GM18517 (cell line): ENCODE measurements around the gene ATG16L1.

Experiments
- ATAC-seq: cut with Tn5 transposase; IDR thresholded peaks from one replicate; pipeline ENCODE4 v1.9.1; 2021; ENCODE audit warnings: mild to moderate bottlenecking, moderate library complexity; ENCODE audit not compliant: unreplicated experiment

The ATG16L1 gene

GRCh38 chr2:233226511-233227031 lies 24.9 kb upstream of the ATG16L1 start:
- no peak for ATAC-seq

GRCh38 chr2:233227346-233227978 lies 24.0 kb upstream of the ATG16L1 start:
- ATAC-seq, result no peak

- ATAC-seq, result no peak
Measured at GRCh38 chr2:233228376-233228775, 23.1 kb upstream of the ATG16L1 start.

- ATAC-seq, result no peak
Measured at GRCh38 chr2:233233618-233234230, 17.7 kb upstream of the ATG16L1 start.

- ATAC-seq, result no peak
Measured at GRCh38 chr2:233234264-233234663, 17.2 kb upstream of the ATG16L1 start.

GRCh38 chr2:233234996-233235395 lies 16.5 kb upstream of the ATG16L1 start:
- ATAC-seq, result no peak

GRCh38 chr2:233235977-233236376 lies 15.5 kb upstream of the ATG16L1 start:
- ATAC-seq, result no peak

GRCh38 chr2:233236820-233237589 lies 14.5 kb upstream of the ATG16L1 start:
- ATAC-seq, result no peak

- ATAC-seq, result no peak
Measured at GRCh38 chr2:233240897-233241296, 10.6 kb upstream of the ATG16L1 start.

- no peak for ATAC-seq
Measured at GRCh38 chr2:233241803-233242202, 9.7 kb upstream of the ATG16L1 start.

GRCh38 chr2:233242231-233242927 lies 9.1 kb upstream of the ATG16L1 start:
- no peak for ATAC-seq

GRCh38 chr2:233243348-233243747 lies 8.1 kb upstream of the ATG16L1 start:
- ATAC-seq, result no peak

- ATAC-seq, result no peak
Measured at GRCh38 chr2:233244818-233245217, 6.7 kb upstream of the ATG16L1 start.

- ATAC-seq, result no peak
Measured at GRCh38 chr2:233245406-233245805, 6.1 kb upstream of the ATG16L1 start.

- ATAC-seq, result no peak
Measured at GRCh38 chr2:233247116-233247515, 4.4 kb upstream of the ATG16L1 start.

GRCh38 chr2:233247744-233248143 lies 3.7 kb upstream of the ATG16L1 start:
- no peak for ATAC-seq

- no peak for ATAC-seq
Measured at GRCh38 chr2:233248999-233249398, 2.5 kb upstream of the ATG16L1 start.

- ATAC-seq, result no peak
Measured at GRCh38 chr2:233250568-233250967, 905 bp upstream of the ATG16L1 start.

GRCh38 chr2:233250985-233251305 lies 528 bp upstream of the ATG16L1 start:
- no peak for ATAC-seq

- no peak for ATAC-seq
Measured at GRCh38 chr2:233252227-233252626, 754 bp downstream of the ATG16L1 start.

GRCh38 chr2:233255151-233255550 lies 3.7 kb downstream of the ATG16L1 start:
- ATAC-seq, result no peak
